SK-N-MC (cell line): Measurements from ENCODE around the gene HDLBP.

Source experiments
- EZH2 ChIP-seq: fragments of 200-600 bp; sonication (generic); IDR thresholded peaks from one replicate; pipeline ENCODE4 v1.6.1; 2017; ENCODE audit warnings: antibody characterized with exemption
- FOXP2 ChIP-seq: optimal IDR thresholded peaks from 2 replicates; pipeline ENCODE3; 2011; ENCODE audit warnings: mild to moderate bottlenecking, moderate library complexity; ENCODE audit not compliant: insufficient read depth; ENCODE audit errors: extremely low read length, control extremely low read depth
- POLR2AphosphoS5 ChIP-seq: IDR thresholded peaks from 2 replicates; pipeline ENCODE4 v1.6.1; 2012; ENCODE audit warnings: mild to moderate bottlenecking, low read depth, low read length, borderline replicate concordance

- no peak for TF ChIP-seq POLR2AphosphoS5
- TF ChIP-seq FOXP2, result no peak
- no peak for TF ChIP-seq EZH2
Measured at GRCh38 chr2:241252778-241253475, 62.5 kb downstream of the HDLBP start.
